ENCODE data around the gene FCN3. TPM values are rescaled to one million over a fixed set of nuclear protein-coding genes. Genes with fewer than 3 reads are reported as not detected.

The FCN3 gene
- total RNA-seq, 1 donor from 2014 or later, result 13.2 TPM

GRCh38 chr1:27372808-27373690 is 1.6 kb downstream of the FCN3 start:
- no peak overlapping the region for H3K27ac ChIP-seq
- no peak overlapping the region for H3K4me3 ChIP-seq
- peaks cover 0 to 1% of the 10 kb centered on the region in 2 donors for H3K4me1 ChIP-seq
- intact Hi-C loops (cut with DNase I), result no loop called here
- no peaks in the 10 kb centered on the region for H3K27me3 ChIP-seq
- H3K9me3 ChIP-seq, result no peaks in the 10 kb centered on the region
- H3K36me3 ChIP-seq, result no peaks in the 10 kb centered on the region
- no peak for DNase-seq (ENCODE audit: low spot score in 2 of 2)
- no peak for TF ChIP-seq CTCF (IDR thresholded peaks at IDR 0.05)

DNA sequence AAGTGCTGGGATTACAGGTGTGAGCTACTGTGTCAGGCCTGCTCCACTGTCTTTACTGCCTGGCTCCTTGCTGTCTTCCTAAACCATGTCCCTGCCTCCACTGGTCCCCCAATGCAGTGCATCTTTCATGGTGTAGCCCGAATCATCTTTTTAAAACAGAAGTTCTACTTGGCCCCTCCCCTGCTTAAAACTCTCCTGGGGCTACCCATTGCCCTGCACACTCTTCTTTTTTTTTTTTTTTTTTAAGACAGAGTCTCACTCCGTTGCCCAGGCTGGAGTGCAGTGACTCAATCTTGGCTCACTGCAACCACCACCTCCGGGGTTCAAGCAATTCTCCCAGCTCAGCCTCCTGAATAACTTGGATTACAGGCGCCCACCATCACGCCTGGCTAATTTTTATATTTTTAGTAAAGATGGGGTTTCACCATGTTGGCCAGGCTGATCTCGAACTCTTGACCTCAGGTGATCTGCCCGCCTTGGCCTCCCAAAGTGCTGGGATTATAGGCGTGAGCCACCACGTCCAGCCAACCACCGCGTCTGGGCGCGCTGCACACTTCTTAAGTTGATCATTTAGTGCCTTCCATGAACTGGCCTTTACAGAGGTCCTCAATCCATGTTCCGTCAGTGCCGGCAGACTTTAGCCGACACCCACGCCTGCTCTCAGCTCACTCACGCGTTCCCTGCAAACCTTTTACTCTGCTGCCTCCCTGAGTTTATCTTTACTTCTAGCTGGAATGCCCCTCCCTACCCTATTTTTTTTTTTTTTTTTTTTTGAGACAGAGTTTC is 2.4 kb downstream of the FCN3 start:
- DNase-seq (ENCODE audit: low spot score in 2 of 2), result no peak
- H3K27me3 ChIP-seq, result no peaks in the 10 kb centered on the region
- H3K4me1 ChIP-seq, result peaks cover 7 to 9% of the 10 kb centered on the region in 2 donors
- intact Hi-C loops (cut with DNase I), result no loop called here
- TF ChIP-seq CTCF (IDR thresholded peaks at IDR 0.05), result no peak
- no peaks in the 10 kb centered on the region for H3K9me3 ChIP-seq
- H3K36me3 ChIP-seq, result no peaks in the 10 kb centered on the region
- H3K4me3 ChIP-seq, result no peak overlapping the region
- no peak overlapping the region for H3K27ac ChIP-seq

- no peak for DNase-seq (ENCODE audit: low spot score in 2 of 2)
- Histone ChIP-seq H3K9me3 (no peaks in the 10 kb centered on the region), H3K27ac (peak overlapping the region; percentile 1 to 13), H3K36me3 (peaks cover 4 to 9% of the 10 kb centered on the region in 2 donors), H3K4me1 (peaks cover 21 to 23% of the 10 kb centered on the region in 2 donors), H3K4me3 (no peak overlapping the region), H3K27me3 (no peaks in the 10 kb centered on the region)
- intact Hi-C loops (cut with DNase I), result loop anchor here (10.0 kb wide), 1 partner anchor 1756 kb away; the partner anchor contains the start of gene TMEM200B
- TF ChIP-seq CTCF (IDR thresholded peaks at IDR 0.05), result peak in 1 of 3 experiments; percentile 16
Observed at GRCh38 chr1:27368869-27369582, 5.6 kb downstream of the FCN3 start.

- no peak for TF ChIP-seq CTCF (IDR thresholded peaks at IDR 0.05)
- peaks cover 22 to 27% of the 10 kb centered on the region in 2 donors for H3K36me3 ChIP-seq
- no peak for DNase-seq (ENCODE audit: low spot score in 2 of 2)
- intact Hi-C loops (cut with DNase I), result loop anchor here (2.0 to 10.0 kb wide), 2 partner anchors 406 to 1758 kb away; partner anchors contain the start of genes STX12 and TMEM200B
- peak overlapping the region; percentile 97 to 99 for H3K27ac ChIP-seq
- H3K27me3 ChIP-seq, result no peaks in the 10 kb centered on the region
- peaks cover 21 to 23% of the 10 kb centered on the region in 2 donors for H3K4me1 ChIP-seq
- H3K4me3 ChIP-seq, result peak overlapping the region; percentile 70 to 96
- H3K9me3 ChIP-seq, result no peaks in the 10 kb centered on the region
Observed at GRCh38 chr1:27367160-27367650, 7.4 kb downstream of the FCN3 start.
